DMS53 treated with DMSO at 0.1 percent for 48 hours (cell line): ENCODE results near the gene VPS13A.
A peak's percentile ranks its signal among the peaks of the same experiment; 100 is the strongest.

Experiments
- DNase-seq: peaks from one replicate; lab custom pipeline; 2025; ENCODE audit not compliant: unreplicated experiment; lab: John Stamatoyannopoulos, UW

Gene VPS13A

GRCh38 chr9:77454663-77455062, 277.3 kb downstream of the VPS13A start:
- DNase-seq, result no peak

- DNase-seq, result no peak
Observed at GRCh38 chr9:77455312-77455927, 278.1 kb downstream of the VPS13A start.

GRCh38 chr9:77456829-77457437, 279.6 kb downstream of the VPS13A start:
- DNase-seq, result peak; percentile 68

DNA sequence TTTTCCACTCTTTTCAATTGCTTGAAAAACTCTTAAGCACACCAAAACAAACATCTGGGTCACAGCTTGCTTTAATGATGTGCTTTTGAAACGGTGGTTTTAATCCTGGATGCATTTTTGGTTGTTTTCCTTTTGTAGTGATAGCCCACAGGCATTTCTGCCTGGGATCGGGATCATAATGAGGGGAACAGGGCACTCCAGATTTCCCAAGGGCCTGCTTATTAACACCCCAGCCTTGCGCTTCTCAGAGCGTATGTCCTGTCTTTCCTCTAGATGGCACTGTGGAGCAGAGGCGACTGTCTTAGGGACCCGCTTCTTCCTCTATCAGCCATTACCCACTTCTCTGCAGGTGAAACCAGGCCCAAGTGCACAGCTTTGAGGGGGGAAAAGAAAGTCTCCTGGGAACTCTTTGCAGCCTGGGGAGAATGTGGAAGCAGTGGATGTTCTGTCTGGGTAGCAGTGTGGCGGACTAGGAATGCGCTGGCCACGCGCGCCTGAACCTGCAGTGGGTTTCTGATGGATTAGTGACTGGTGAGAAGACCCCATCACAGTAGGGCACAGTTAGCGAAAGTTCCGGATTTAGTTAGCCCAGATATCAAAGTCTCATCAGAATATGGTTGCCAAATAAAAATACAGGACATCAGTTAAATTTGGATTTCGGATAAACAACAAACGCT, 280.7 kb downstream of the VPS13A start:
- DNase-seq, result peak; percentile 59

- DNase-seq, result no peak
Observed at GRCh38 chr9:77460938-77461337, 283.6 kb downstream of the VPS13A start.

- no peak for DNase-seq
Observed at GRCh38 chr9:77462066-77462465, 284.7 kb downstream of the VPS13A start.

GRCh38 chr9:77463151-77463550, 285.8 kb downstream of the VPS13A start:
- DNase-seq, result no peak

DNA sequence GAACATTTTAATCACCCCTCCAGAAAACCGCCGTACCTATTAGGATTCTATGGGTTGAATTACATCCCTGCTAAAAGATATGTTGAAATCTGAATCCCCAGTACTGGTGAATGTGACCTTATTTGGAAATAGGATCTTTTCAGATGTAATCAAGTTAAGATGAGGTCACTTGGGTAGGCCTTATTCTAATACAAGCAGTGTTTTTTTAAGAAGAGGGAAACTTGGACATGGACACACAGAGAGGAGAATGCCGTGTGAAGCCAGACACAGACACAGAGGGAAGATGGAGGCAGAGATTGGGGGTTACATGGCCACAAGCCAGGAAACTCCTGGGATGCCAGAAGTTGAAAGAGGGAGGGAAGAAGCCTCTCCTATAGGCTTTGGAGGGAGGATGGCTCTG, 287.3 kb downstream of the VPS13A start:
- DNase-seq, result no peak

GRCh38 chr9:77469515-77470231, 292.3 kb downstream of the VPS13A start:
- DNase-seq, result no peak
